Fibroblast of mammary gland (primary cell): ENCODE data around the gene FARS2.

Source experiments
- DNase-seq: peaks from one replicate; pipeline ENCODE4 v3.0.0-alpha.2; 2010; ENCODE audit warnings: low read depth
- H3K4me3 ChIP-seq: 2 replicates; pipeline ENCODE4 v1.5.1; 2011; ENCODE audit warnings: low read depth, mild to moderate bottlenecking, low read length, moderate library complexity; ENCODE audit not compliant: control insufficient read depth
- TF ChIP-seq, protein P1 (sequence below): conservative IDR thresholded peaks from 2 replicates; pipeline ENCODE4 v1.5.1; 2011; ENCODE audit warnings: low read depth, low read length, inconsistent platforms; ENCODE audit not compliant: control insufficient read depth, insufficient read depth

Gene FARS2

DNA sequence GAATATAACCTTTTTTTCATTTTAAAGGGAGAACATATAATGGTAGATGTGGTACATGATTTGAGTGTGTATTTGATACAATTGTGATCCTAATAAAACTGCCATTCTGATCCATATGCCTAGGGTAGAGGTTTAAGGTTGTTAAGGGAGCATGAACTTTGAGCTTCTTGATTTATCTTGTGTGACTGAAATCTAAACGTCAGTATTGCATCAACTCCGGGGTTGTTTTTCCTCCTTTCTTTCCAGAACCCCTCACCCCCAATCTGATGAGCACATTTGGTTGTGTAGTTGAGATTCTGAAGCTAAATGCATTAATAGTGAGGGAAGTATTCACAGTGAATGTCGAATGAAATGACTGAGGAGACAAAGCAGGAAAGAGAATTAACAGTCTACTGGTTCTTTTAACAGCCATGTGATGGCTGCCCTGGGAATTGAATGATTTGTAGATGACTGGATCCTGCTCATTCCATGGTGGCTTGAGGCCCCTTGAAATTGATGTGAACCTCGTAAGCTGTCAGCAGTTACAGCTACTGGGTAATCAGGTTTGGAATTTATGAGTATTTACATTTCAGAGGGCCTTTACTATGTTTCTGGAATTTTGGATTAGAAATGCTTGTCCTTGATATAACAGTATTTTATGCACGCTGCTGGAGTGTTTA lies 44.8 kb downstream of the FARS2 start:
- TF ChIP-seq, protein P1, sequence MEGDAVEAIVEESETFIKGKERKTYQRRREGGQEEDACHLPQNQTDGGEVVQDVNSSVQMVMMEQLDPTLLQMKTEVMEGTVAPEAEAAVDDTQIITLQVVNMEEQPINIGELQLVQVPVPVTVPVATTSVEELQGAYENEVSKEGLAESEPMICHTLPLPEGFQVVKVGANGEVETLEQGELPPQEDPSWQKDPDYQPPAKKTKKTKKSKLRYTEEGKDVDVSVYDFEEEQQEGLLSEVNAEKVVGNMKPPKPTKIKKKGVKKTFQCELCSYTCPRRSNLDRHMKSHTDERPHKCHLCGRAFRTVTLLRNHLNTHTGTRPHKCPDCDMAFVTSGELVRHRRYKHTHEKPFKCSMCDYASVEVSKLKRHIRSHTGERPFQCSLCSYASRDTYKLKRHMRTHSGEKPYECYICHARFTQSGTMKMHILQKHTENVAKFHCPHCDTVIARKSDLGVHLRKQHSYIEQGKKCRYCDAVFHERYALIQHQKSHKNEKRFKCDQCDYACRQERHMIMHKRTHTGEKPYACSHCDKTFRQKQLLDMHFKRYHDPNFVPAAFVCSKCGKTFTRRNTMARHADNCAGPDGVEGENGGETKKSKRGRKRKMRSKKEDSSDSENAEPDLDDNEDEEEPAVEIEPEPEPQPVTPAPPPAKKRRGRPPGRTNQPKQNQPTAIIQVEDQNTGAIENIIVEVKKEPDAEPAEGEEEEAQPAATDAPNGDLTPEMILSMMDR: no peak
- DNase-seq: peak; percentile 11
- H3K4me3 ChIP-seq: no peak overlapping the region

DNA sequence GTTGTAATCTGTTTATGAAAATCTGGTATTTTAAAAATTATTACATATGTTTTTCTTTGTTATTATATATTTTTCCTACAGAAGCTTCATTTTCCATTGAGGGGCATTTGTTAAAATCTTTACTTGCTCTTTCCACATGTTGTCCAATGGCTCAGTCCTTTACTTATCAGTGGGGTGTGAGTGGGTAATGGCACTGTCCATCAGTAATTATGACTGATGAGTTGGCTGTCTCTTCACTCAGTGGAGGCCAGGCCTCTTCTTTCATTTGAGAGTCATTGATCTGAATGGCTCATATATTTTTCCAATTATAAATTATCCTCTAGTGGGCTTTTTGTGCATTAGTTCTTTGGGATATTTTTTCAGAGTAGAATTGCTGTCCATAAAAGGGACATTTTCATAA lies 45.7 kb downstream of the FARS2 start:
- H3K4me3 ChIP-seq: no peak overlapping the region
- TF ChIP-seq, protein P1: no peak
- DNase-seq: no peak

DNA sequence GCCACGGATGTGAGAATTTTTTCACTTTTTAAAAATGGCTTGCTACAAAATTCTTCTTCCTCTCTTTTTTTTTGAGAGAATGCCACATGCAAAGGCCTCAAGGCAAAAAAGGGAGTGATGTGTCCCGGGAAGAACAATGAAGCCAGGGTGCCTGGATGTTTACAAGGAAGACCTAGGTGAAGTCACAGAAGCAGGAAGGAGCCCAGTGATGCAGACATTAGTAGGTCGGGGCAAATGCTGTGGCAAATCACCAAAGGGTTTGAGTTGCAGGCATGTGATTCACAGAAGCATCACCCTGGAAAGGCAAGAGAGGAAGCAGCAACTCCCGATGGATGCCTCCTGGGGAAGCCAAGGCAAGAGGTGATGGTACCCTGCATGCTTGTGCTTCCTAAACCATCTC lies 46.8 kb downstream of the FARS2 start:
- H3K4me3 ChIP-seq: no peak overlapping the region
- peak; percentile 56 for DNase-seq
- TF ChIP-seq, protein P1: no peak

DNA sequence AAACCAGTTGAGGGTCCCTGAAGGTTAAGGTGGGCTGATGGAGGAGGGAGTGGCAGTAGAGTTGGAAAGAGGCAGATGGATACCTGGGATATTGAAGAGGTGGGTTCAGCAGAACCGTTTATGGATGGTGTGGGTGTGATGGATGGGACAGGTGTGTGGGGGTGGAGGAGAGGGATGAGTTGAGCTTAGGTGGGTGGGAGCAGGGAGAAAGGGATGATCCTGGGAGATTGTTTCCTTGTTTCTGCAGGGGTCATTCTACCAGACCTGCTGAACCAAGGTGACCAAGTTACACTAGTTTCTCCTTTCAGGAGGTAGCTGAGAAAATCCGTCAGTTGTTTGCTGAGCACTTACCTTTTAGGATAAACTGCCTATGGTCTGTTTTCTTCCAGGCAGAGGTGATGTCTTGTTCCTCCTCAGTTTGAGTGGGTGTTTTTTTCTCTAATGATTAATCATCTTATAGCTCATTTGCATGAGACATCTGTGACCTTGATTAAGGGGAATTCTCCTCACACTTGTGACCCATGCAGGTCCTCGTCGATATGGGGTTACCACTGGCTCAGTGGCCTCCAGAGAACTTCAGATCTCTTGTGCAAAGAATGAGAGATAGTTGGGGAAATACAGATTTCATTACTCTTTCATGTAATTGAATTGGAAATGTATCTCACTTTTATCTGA lies 53.0 kb downstream of the FARS2 start:
- no peak overlapping the region for H3K4me3 ChIP-seq
- no peak for DNase-seq
- TF ChIP-seq, protein P1: no peak

DNA sequence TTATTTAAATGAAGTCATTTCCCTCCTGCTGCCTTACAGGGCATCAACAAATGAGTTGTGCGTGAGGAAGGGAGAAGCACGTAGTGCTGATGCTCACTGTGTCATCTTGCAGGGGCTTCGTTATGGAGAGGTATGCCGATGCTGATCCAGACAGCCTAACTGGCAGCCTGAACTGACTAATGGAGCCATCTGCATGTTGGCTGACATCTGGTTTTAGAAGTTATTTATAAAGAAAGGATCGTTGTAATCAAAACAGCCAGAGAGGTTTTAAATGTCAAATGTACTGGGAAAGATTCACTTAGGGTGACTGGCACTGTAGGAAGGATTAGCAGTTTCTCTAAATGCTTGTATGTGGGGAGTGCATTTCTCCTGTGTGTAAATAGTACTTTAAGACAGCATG lies 54.6 kb downstream of the FARS2 start:
- H3K4me3 ChIP-seq: no peak overlapping the region
- DNase-seq: peak; percentile 59
- TF ChIP-seq, protein P1: no peak

DNA sequence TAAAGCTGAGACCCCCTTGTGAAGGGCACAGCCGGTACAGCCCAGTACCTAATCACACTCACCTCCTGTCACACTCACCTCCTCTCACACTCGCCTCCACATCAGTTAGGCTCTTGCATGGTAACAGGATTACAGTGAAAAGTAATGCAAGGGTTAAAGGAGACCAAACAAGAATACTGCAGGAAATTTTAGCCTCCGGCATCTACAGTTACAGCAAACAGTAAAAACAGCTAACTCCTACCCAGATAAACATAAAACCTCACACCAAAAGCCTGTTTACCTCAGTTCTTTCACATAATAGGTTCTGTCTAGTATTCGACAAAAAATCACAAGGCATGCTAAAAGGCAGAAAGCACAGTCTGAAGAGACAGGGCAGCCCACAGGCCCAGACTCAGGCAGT lies 55.6 kb downstream of the FARS2 start:
- DNase-seq: no peak
- H3K4me3 ChIP-seq: no peak overlapping the region
- TF ChIP-seq, protein P1: no peak
